ENCODE data around the gene OR10G7. TPM values are rescaled to one million over a fixed set of nuclear protein-coding genes. Genes with fewer than 3 reads are reported as not detected.
A peak's percentile ranks its signal among the peaks of the same experiment; 100 is the strongest.

The OR10G7 gene
- total RNA-seq (2014; rRNA removed) (not detected in 2 replicates), Bru-seq, nascent RNA (not detected), BruChase-seq, experiment 1, labeled RNA remaining after a 6-hour chase (not detected), BruChase-seq, experiment 2, labeled RNA remaining after a 2-hour chase (not detected)
- long read RNA-seq, result 0 reads

GRCh38 chr11:124041254-124041653 is at the start of gene OR10G7:
Gene OR10G7, minus strand, starts transcription at chr11:124041325. Its CDS starts 2,324 bp downstream, at chr11:124039001.
- intact Hi-C loops (cut with micrococcal nuclease), result no loop called here
- ATAC-seq (no peak), DNase-seq (no peak)
- Histone ChIP-seq H3F3A (ENCODE audit: low read length, unreplicated experiment) (no peaks in the 10 kb centered on the region), H3K36me3 (ENCODE audit: low read depth, low read length) (no peaks in the 10 kb centered on the region), H3K9ac (ENCODE audit: low read length) (no peak within 1 kb of the TSS), H3K27me3 (ENCODE audit: low read length) (peaks cover 64% of the 10 kb centered on the region), H3K4me2 (ENCODE audit: low read length) (no peak within 1 kb of the TSS), H4K20me1 (ENCODE audit: low read length) (no peaks in the 10 kb centered on the region), H3K79me2 (ENCODE audit: low read length) (no peaks in the 10 kb centered on the region), H2AFZ (ENCODE audit: low read length) (no peak within 1 kb of the TSS), H3K4me1 (ENCODE audit: insufficient read depth, low read length) (no peaks in the 10 kb centered on the region), H3K9me3 (ENCODE audit: low read length) (no peaks in the 10 kb centered on the region), H3K4me3 (ENCODE audit: low read length) (no peak within 1 kb of the TSS), H3K27ac (ENCODE audit: low read length) (no peak within 1 kb of the TSS), H3K9me2 (replicated peaks; ENCODE audit: low read length) (no peaks in the 10 kb centered on the region)
- BruUV-seq (replicated peaks), result no TSS peak
- ChIA-PET CTCF (no interaction called here), POLR2A (ENCODE audit: unreplicated experiment) (no interaction called here)
- no peak for TF ChIP-seq CTCF (conservative IDR thresholded peaks at IDR 0.05; ENCODE audit: low read depth, low read length)
- no peak for TF ChIP-seq EZH2phosphoT487 (IDR thresholded peaks at IDR 0.05; ENCODE audit: borderline replicate concordance, low read length)
- TF ChIP-seq EZH2 (IDR thresholded peaks at IDR 0.05; ENCODE audit: low read length, unreplicated experiment), result no peak

- no peaks in the 10 kb centered on the region for H3F3A ChIP-seq (ENCODE audit: low read length, unreplicated experiment)
- no TSS peak for BruUV-seq (replicated peaks)
- no peaks in the 10 kb centered on the region for H3K4me1 ChIP-seq (ENCODE audit: insufficient read depth, low read length)
- H3K9me2 ChIP-seq (replicated peaks; ENCODE audit: low read length), result no peaks in the 10 kb centered on the region
- ATAC-seq, result no peak
- peaks cover 92% of the 10 kb centered on the region for H3K27me3 ChIP-seq (ENCODE audit: low read length)
- H3K27ac ChIP-seq (ENCODE audit: low read length), result no peak overlapping the region
- H3K9ac ChIP-seq (ENCODE audit: low read length), result no peak overlapping the region
- ChIA-PET POLR2A (ENCODE audit: unreplicated experiment) (no interaction called here), CTCF (no interaction called here)
- intact Hi-C loops (cut with micrococcal nuclease), result no loop called here
- H3K36me3 ChIP-seq (ENCODE audit: low read depth, low read length), result no peaks in the 10 kb centered on the region
- TF ChIP-seq CTCF (conservative IDR thresholded peaks at IDR 0.05; ENCODE audit: low read depth, low read length) (no peak), EZH2phosphoT487 (IDR thresholded peaks at IDR 0.05; ENCODE audit: borderline replicate concordance, low read length) (no peak), EZH2 (IDR thresholded peaks at IDR 0.05; ENCODE audit: low read length, unreplicated experiment) (no peak)
- no peaks in the 10 kb centered on the region for H3K9me3 ChIP-seq (ENCODE audit: low read length)
- H3K79me2 ChIP-seq (ENCODE audit: low read length), result no peaks in the 10 kb centered on the region
- DNase-seq, result no peak
- H4K20me1 ChIP-seq (ENCODE audit: low read length), result no peaks in the 10 kb centered on the region
- H3K4me3 ChIP-seq (ENCODE audit: low read length), result no peak overlapping the region
- no peak overlapping the region for H2AFZ ChIP-seq (ENCODE audit: low read length)
- H3K4me2 ChIP-seq (ENCODE audit: low read length), result no peak overlapping the region
These were observed 45.1 kb upstream of the OR10G7 start for GRCh38 chr11:124085997-124086846.

- intact Hi-C loops (cut with micrococcal nuclease), result no loop called here
- no peak overlapping the region for H2AFZ ChIP-seq (ENCODE audit: low read length)
- H3K4me2 ChIP-seq (ENCODE audit: low read length), result no peak overlapping the region
- no peak for TF ChIP-seq EZH2phosphoT487 (IDR thresholded peaks at IDR 0.05; ENCODE audit: borderline replicate concordance, low read length)
- TF ChIP-seq EZH2 (IDR thresholded peaks at IDR 0.05; ENCODE audit: low read length, unreplicated experiment), result no peak
- TF ChIP-seq CTCF (conservative IDR thresholded peaks at IDR 0.05; ENCODE audit: low read depth, low read length), result no peak
- H3F3A ChIP-seq (ENCODE audit: low read length, unreplicated experiment), result no peaks in the 10 kb centered on the region
- DNase-seq (peak; percentile 19), ATAC-seq (no peak)
- ChIA-PET CTCF (no interaction called here), POLR2A (ENCODE audit: unreplicated experiment) (no interaction called here)
- H3K27me3 ChIP-seq (ENCODE audit: low read length), result peaks cover 87% of the 10 kb centered on the region
- no peak overlapping the region for H3K27ac ChIP-seq (ENCODE audit: low read length)
- BruUV-seq (replicated peaks), result no TSS peak
- no peaks in the 10 kb centered on the region for H4K20me1 ChIP-seq (ENCODE audit: low read length)
- H3K4me3 ChIP-seq (ENCODE audit: low read length), result no peak overlapping the region
- H3K36me3 ChIP-seq (ENCODE audit: low read depth, low read length), result no peaks in the 10 kb centered on the region
- no peaks in the 10 kb centered on the region for H3K79me2 ChIP-seq (ENCODE audit: low read length)
- H3K9me2 ChIP-seq (replicated peaks; ENCODE audit: low read length), result no peaks in the 10 kb centered on the region
- H3K9me3 ChIP-seq (ENCODE audit: low read length), result no peaks in the 10 kb centered on the region
- H3K9ac ChIP-seq (ENCODE audit: low read length), result no peak overlapping the region
- peaks cover 6% of the 10 kb centered on the region for H3K4me1 ChIP-seq (ENCODE audit: insufficient read depth, low read length)
These were observed 44.5 kb upstream of the OR10G7 start for GRCh38 chr11:124085583-124085982.
